Fibroblast of lung (primary cell): ENCODE data around the gene MSI2. TPM values are rescaled to one million over a fixed set of nuclear protein-coding genes. Genes with fewer than 3 reads are reported as not detected.

Experiments
- DNase-seq, 2 donors: peaks; one replicate each; pipeline versions ENCODE4 v3.0.0 to v3.0.0-alpha.2; 2010; ENCODE audit warnings: low read depth in 2 of 2
- H2AFZ ChIP-seq: 2 replicates; pipeline ENCODE4 v1.5.1; 2012; ENCODE audit warnings: low read length, control low read depth, inconsistent platforms
- H3K27ac ChIP-seq: 2 replicates; pipeline ENCODE4 v1.5.1; 2011; ENCODE audit warnings: low read length, control low read depth; ENCODE audit not compliant: insufficient read depth
- H3K27me3 ChIP-seq: 2 replicates; pipeline ENCODE4 v1.5.1; 2011; ENCODE audit warnings: mild to moderate bottlenecking, low read length; ENCODE audit not compliant: control insufficient read depth, insufficient read depth
- H3K36me3 ChIP-seq: 2 replicates; pipeline ENCODE4 v1.5.1; 2011; ENCODE audit warnings: low read length; ENCODE audit not compliant: control insufficient read depth, insufficient read depth
- H3K4me1 ChIP-seq: 2 replicates; pipeline ENCODE4 v1.5.1; 2011; ENCODE audit warnings: low read length; ENCODE audit not compliant: control insufficient read depth, insufficient read depth; ENCODE audit errors: extremely low read depth
- H3K4me2 ChIP-seq: 2 replicates; pipeline ENCODE4 v1.5.1; 2011; ENCODE audit warnings: low read length, control low read depth; ENCODE audit not compliant: insufficient read depth; ENCODE audit errors: extremely low read depth
- H3K4me3 ChIP-seq, 4 experiments: fragments of 200-600 bp in 1 of 4; sonication (generic) in 1 of 4; replicated peaks in 1 of 4; 2 replicates each; pipeline ENCODE4 v1.5.1; 2011 to 2016; ENCODE audit warnings: low read length in 4 of 4, low read depth in 3 of 4, mild to moderate bottlenecking in 3 of 4, control low read depth in 2 of 4, inconsistent platforms in 1 of 4, mixed read lengths in 1 of 4; ENCODE audit not compliant: insufficient read depth in 1 of 4; ENCODE audit errors: control extremely low read depth in 1 of 4
- H3K79me2 ChIP-seq: 2 replicates; pipeline ENCODE4 v1.5.1; 2012; ENCODE audit warnings: mild to moderate bottlenecking, low read length, inconsistent platforms; ENCODE audit not compliant: control insufficient read depth, insufficient read depth
- H3K9ac ChIP-seq: 2 replicates; pipeline ENCODE4 v1.5.1; 2011; ENCODE audit warnings: mild to moderate bottlenecking, low read length, control low read depth; ENCODE audit not compliant: insufficient read depth
- H3K9me3 ChIP-seq: 2 replicates; pipeline ENCODE4 v1.5.1; 2012; ENCODE audit warnings: low read depth, low read length; ENCODE audit not compliant: control insufficient read depth, insufficient read depth
- H4K20me1 ChIP-seq: 2 replicates; pipeline ENCODE4 v1.5.1; 2011; ENCODE audit warnings: low read length; ENCODE audit not compliant: control insufficient read depth, insufficient read depth; ENCODE audit errors: extremely low read depth
- CTCF ChIP-seq, 2 donors: IDR thresholded peaks in 1 of 2; conservative IDR thresholded peaks in 1 of 2; 1 replicate in 1 of 2; 2 replicates in 1 of 2; pipeline ENCODE4 v1.5.1; 2011 to 2012; ENCODE audit warnings: low read length in 2 of 2, control low read depth in 1 of 2, inconsistent platforms in 1 of 2, low read depth in 1 of 2, mild to moderate bottlenecking in 1 of 2
- EZH2 ChIP-seq: IDR thresholded peaks from 2 replicates; pipeline ENCODE4 v1.5.1; 2012; ENCODE audit warnings: low read length, control low read depth, mild to moderate bottlenecking; ENCODE audit errors: missing control alignments
- polyA plus RNA-seq, 2 donors: library from polyadenylated mRNA; depleted of rRNA in 1 of 2; stranded (reverse) in 1 of 2; unstranded in 1 of 2; fragments of >200 nt; gene quantifications; 2 replicates each; pipeline ENCODE4 v1.2.1, GENCODE V29; 2011 to 2012; ENCODE audit warnings: missing spikeins in 1 of 2
- total RNA-seq: library from RNA; depleted of rRNA; stranded (reverse); fragments of >200 nt; gene quantifications from 2 replicates; pipeline ENCODE4 v1.2.1, GENCODE V29; 2014

The MSI2 gene
- total and polyA plus RNA-seq, 2 donors (not counting 1 experiment from before 2014, with no cell fraction given) = 6.8 to 14.2 TPM

DNA sequence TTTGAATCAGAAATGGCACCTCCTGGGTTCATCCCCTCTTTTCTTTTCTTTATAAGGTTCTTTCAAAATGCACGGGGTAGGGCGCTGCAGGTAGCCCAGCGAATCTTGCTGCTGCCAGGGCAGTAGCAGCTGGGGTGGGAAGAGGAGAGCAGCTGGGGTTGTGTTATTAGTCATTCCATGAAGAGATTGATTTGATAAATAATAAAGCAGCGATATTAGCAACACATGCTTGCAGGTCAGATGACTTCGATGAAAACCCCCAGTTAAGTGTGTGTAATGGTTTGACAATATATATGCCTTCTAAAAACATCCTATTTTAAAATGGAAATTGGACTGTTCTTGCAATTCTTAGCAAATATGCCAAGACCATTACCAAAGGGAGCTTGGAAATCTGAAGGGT, 288.1 kb downstream of the MSI2 start:
- Histone ChIP-seq H3K27ac (no peak overlapping the region), H3K9ac (no peak overlapping the region), H3K4me2 (no peak overlapping the region), H2AFZ (no peak overlapping the region), H4K20me1 (no peaks in the 10 kb centered on the region), H3K4me1 (no peaks in the 10 kb centered on the region), H3K36me3 (no peaks in the 10 kb centered on the region), H3K27me3 (no peaks in the 10 kb centered on the region), H3K4me3 (no peak overlapping the region), H3K79me2 (no peaks in the 10 kb centered on the region), H3K9me3 (no peaks in the 10 kb centered on the region)
- DNase-seq = no peak
- TF ChIP-seq EZH2 = no peak
- no peak for TF ChIP-seq CTCF (conservative IDR thresholded peaks at IDR 0.05 in 1 of 2, IDR thresholded peaks at IDR 0.05 in 1 of 2; ENCODE audit: low read depth in 1 of 2, low read length in 2 of 2)

DNA sequence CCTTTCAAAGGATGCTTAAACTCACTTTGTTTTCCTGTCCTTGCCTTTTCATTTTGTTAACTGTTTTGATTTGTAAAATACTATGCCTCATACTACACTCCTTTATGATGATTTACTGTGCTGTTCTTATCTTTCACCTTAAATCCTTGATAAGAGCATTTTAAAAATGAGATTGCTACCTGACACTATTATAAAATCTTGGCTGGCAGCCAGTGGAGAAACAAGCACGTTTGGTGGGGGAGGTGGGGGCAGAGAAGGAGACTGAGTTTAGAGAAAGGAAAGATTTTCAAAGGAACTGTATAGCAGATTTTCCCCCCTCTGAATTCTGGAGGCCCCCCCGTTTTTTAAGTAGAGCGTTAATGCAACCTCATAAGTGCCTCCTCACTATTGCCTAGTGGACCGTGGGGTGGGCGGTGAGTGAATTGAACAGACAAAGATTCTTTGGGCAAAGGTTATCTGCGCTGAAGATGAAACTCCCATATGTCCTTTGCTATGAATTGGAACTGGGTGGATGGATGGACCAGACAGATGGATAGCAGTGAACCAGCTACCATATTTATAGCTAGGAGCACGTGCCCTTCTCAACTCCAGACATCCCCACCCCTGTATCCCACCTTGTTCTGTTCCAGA, 288.6 kb downstream of the MSI2 start:
- Histone ChIP-seq H3K4me2 (no peak overlapping the region), H3K27me3 (no peaks in the 10 kb centered on the region), H3K4me1 (no peaks in the 10 kb centered on the region), H3K36me3 (no peaks in the 10 kb centered on the region), H3K79me2 (no peaks in the 10 kb centered on the region), H3K4me3 (no peak overlapping the region), H4K20me1 (no peaks in the 10 kb centered on the region), H3K9ac (no peak overlapping the region), H3K27ac (no peak overlapping the region), H3K9me3 (no peaks in the 10 kb centered on the region), H2AFZ (no peak overlapping the region)
- TF ChIP-seq CTCF (conservative IDR thresholded peaks at IDR 0.05 in 1 of 2, IDR thresholded peaks at IDR 0.05 in 1 of 2; ENCODE audit: low read depth in 1 of 2, low read length in 2 of 2) = no peak
- TF ChIP-seq EZH2 = no peak
- no peak for DNase-seq

DNA sequence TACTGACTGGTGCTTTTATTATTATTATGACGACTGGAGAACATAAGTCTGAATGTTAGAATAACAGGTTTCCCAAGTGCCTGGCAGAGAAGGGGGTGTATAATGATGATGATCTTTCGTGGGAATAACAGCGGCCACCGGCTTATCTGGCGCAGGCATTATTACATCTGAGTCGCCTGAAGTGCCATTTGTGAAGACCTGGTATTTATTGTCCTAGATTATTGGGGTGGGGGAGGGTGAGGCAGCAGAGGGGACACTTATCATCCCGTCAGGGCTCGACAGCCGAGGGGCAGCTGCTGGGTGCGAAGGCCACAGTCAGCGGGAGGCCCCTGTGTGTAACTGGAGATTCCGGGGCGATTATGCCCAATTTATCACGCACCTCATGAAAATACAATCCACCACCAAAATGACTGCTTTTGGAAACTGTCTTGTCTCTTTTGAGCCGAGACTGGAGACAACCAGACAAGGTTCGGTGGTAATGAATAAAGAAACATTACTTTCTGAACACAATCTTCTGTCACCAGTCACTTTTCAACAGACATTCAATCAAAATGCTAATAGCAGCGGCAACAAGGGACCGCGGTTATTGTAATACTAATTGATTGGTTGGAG, 289.5 kb downstream of the MSI2 start:
- H3K79me2 ChIP-seq = no peaks in the 10 kb centered on the region
- H3K9me3 ChIP-seq = no peaks in the 10 kb centered on the region
- no peak overlapping the region for H3K4me2 ChIP-seq
- H3K4me3 ChIP-seq = no peak overlapping the region
- H3K4me1 ChIP-seq = no peaks in the 10 kb centered on the region
- H3K27me3 ChIP-seq = no peaks in the 10 kb centered on the region
- TF ChIP-seq CTCF (conservative IDR thresholded peaks at IDR 0.05 in 1 of 2, IDR thresholded peaks at IDR 0.05 in 1 of 2; ENCODE audit: low read depth in 1 of 2, low read length in 2 of 2) (no peak), EZH2 (no peak)
- H4K20me1 ChIP-seq = no peaks in the 10 kb centered on the region
- H3K36me3 ChIP-seq = no peaks in the 10 kb centered on the region
- H3K27ac ChIP-seq = no peak overlapping the region
- DNase-seq = no peak
- H2AFZ ChIP-seq = no peak overlapping the region
- H3K9ac ChIP-seq = no peak overlapping the region
